GM12878 (cell line): ENCODE data around the gene PGLYRP2. TPM values are rescaled to one million over a fixed set of nuclear protein-coding genes. Genes with fewer than 3 reads are reported as not detected.

Experiments used
- ATAC-seq: fragments of 200-7000 bp; cut with Tn5 transposase; 3 replicates; pipeline ENCODE4 v1.9.1; 2020; ENCODE audit warnings: mild to moderate bottlenecking, moderate library complexity
- BruUV-seq: library from RNA; stranded (reverse); fragments of 400-500 nt; replicated peaks from 2 replicates; lab custom pipeline; 2021; lab: Mats Ljungman, UMichigan
- CTCF ChIA-PET: fragments of 300-600 bp; sonication (Branson Sonifier 250); formaldehyde crosslinking; extraction: SDS; loops from one replicate; lab custom pipeline; 2021; ENCODE audit warnings: inconsistent platforms; lab: Yijun Ruan, JAX
- POLR2A ChIA-PET: fragments of 350-600 bp; formaldehyde crosslinking; extraction: SDS; loops from one replicate; lab custom pipeline; 2021; ENCODE audit warnings: inconsistent platforms; lab: Charles Lee
- RAD21 ChIA-PET: fragments of 300-600 bp; sonication (Branson Sonifier 250); formaldehyde crosslinking; loops from one replicate; lab custom pipeline; 2023; ENCODE audit warnings: antibody characterized with exemption; ENCODE audit not compliant: unreplicated experiment; lab: Charles Lee
- SMC1A ChIA-PET: fragments of 300-600 bp; sonication (Branson Sonifier 250); formaldehyde crosslinking; loops from one replicate; lab custom pipeline; 2023; ENCODE audit not compliant: unreplicated experiment, uncharacterized antibody; lab: Charles Lee
- DNase-seq: peaks from one replicate; pipeline ENCODE4 v3.0.0-alpha.2; 2011; ENCODE audit warnings: low read depth, low spot score
- FAIRE-seq: peaks from 3 replicates; lab custom pipeline; 2011; peaks lifted over from hg19 to GRCh38; lab: Jason Lieb, UNC
- H2AFZ ChIP-seq: 2 replicates; pipeline ENCODE4 v1.6.0; 2011; ENCODE audit warnings: low read depth, low read length, control low read depth; ENCODE audit not compliant: control insufficient read depth
- H3K27ac ChIP-seq: 2 replicates; pipeline ENCODE4 v1.5.1; 2011; ENCODE audit warnings: control low read depth; ENCODE audit not compliant: control insufficient read depth, insufficient read depth
- H3K27me3 ChIP-seq, 2 experiments: replicated peaks in 1 of 2; 2 replicates each; pipeline versions ENCODE4 v1.6.0 to v1.6.1; 2011; ENCODE audit warnings: low read length in 1 of 2; ENCODE audit not compliant: control insufficient read depth in 2 of 2, insufficient read depth in 2 of 2
- H3K36me3 ChIP-seq, 2 experiments: 2 replicates each; pipeline ENCODE4 v1.5.1; 2011; ENCODE audit warnings: low read length in 1 of 2; ENCODE audit not compliant: control insufficient read depth in 2 of 2, insufficient read depth in 2 of 2
- H3K4me1 ChIP-seq: 2 replicates; pipeline ENCODE4 v1.6.1; 2011; ENCODE audit warnings: mild to moderate bottlenecking, low read length, moderate library complexity, mixed read lengths; ENCODE audit not compliant: control insufficient read depth, insufficient read depth
- H3K4me2 ChIP-seq: 2 replicates; pipeline ENCODE4 v1.6.0; 2011; ENCODE audit warnings: control low read depth; ENCODE audit not compliant: control insufficient read depth, insufficient read depth
- H3K4me3 ChIP-seq: fragments of 200-600 bp; sonication (generic); 2 replicates; pipeline ENCODE4 v1.5.1; 2016
- H3K79me2 ChIP-seq: 2 replicates; pipeline ENCODE4 v1.6.0; 2011; ENCODE audit warnings: low read length; ENCODE audit not compliant: control insufficient read depth, insufficient read depth
- H3K9ac ChIP-seq: 2 replicates; pipeline ENCODE4 v1.8.0; 2011; ENCODE audit warnings: low read length, control low read depth, mixed read lengths; ENCODE audit not compliant: control insufficient read depth, insufficient read depth
- H3K9me3 ChIP-seq: replicated peaks from 3 replicates; pipeline ENCODE4 v1.5.1; 2011; ENCODE audit warnings: mild to moderate bottlenecking, low read length; ENCODE audit not compliant: control insufficient read depth, insufficient read depth
- H4K20me1 ChIP-seq: 2 replicates; pipeline ENCODE4 v1.6.0; 2011; ENCODE audit not compliant: control insufficient read depth, insufficient read depth
- BCLAF1 ChIP-seq: fragments of 450-650 bp; IDR thresholded peaks from 2 replicates; pipeline ENCODE4 v1.6.1; 2017; ENCODE audit warnings: antibody characterized with exemption, mild to moderate bottlenecking, moderate library complexity
- CBFB ChIP-seq: IDR thresholded peaks from 2 replicates; pipeline ENCODE4 v1.6.1; 2016; ENCODE audit warnings: antibody characterized with exemption, low read depth
- CREM ChIP-seq: IDR thresholded peaks from 2 replicates; pipeline ENCODE4 v1.6.1; 2014; ENCODE audit warnings: antibody characterized with exemption, low read depth
- EED ChIP-seq: sonication (generic); IDR thresholded peaks from 2 replicates; pipeline ENCODE4 v1.6.1; 2016; ENCODE audit warnings: antibody characterized with exemption, low read depth
- EZH2 ChIP-seq: IDR thresholded peaks from 2 replicates; pipeline ENCODE4 v1.6.1; 2012; ENCODE audit warnings: low read depth, mild to moderate bottlenecking, control low read depth, inconsistent platforms, low read length, borderline replicate concordance; ENCODE audit not compliant: control insufficient read depth
- NFYB ChIP-seq: IDR thresholded peaks from 2 replicates; pipeline ENCODE4 v1.6.1; 2011; ENCODE audit warnings: low read depth, mild to moderate bottlenecking, low read length, improper control_type of control experiment, moderate library complexity; ENCODE audit not compliant: insufficient read depth
- RBBP5 ChIP-seq: fragments of 200-600 bp; sonication (generic); conservative IDR thresholded peaks from 2 replicates; pipeline ENCODE4 v1.6.1; 2016
- SRF ChIP-seq, 2 experiments: IDR thresholded peaks; 2 replicates each; pipeline ENCODE4 v1.6.1; 2011; ENCODE audit warnings: low read depth in 2 of 2, low read length in 2 of 2, mild to moderate bottlenecking in 1 of 2, moderate library complexity in 1 of 2
- ZNF622 ChIP-seq: fragments of 450-650 bp; IDR thresholded peaks from 2 replicates; pipeline ENCODE4 v1.6.1; 2017; ENCODE audit warnings: mild to moderate bottlenecking, inconsistent platforms
- WGBS: methylation state at CpG from one replicate; pipeline ENCODE4 v1.1.6; 2016; ENCODE audit warnings: low lambda C conversion rate; ENCODE audit not compliant: insufficient replicate concordance, insufficient coverage; ENCODE audit errors: missing lambda C conversion rate; 5-methylcytosine and 5-hydroxymethylcytosine counted together
- in situ Hi-C: fragments of 300-500 bp; cut with MboI; formaldehyde crosslinking; loops from 9 replicates; pipeline ENCODE4 v1.14.3; 2018; ENCODE audit warnings: mixed read lengths
- intact Hi-C: fragments of 100-400 bp; cut with micrococcal nuclease; formaldehyde crosslinking; loops from one replicate; pipeline ENCODE4 v1.14.2; 2022; ENCODE audit not compliant: unreplicated experiment
- polyA plus RNA-seq, 11 experiments: library from polyadenylated mRNA; depleted of rRNA in 4 of 11; unstranded in 6 of 11; stranded (reverse) in 5 of 11; fragments of >200 nt; fragmentation: Nextera tagmentation in 4 of 11; fragmentation: Illumina TruSeq in 1 of 11; extraction: Ambion mirVana in 4 of 11; extraction: Trizol in 1 of 11; gene quantifications; 1 replicate in 1 of 11; 2 replicates in 10 of 11; pipeline versions ENCODE4 v1.2.1 to v1.2.3, GENCODE V29; 2011 to 2016; ENCODE audit warnings: inconsistent platforms in 2 of 11, missing spikeins in 2 of 11, low read depth in 1 of 11
- total RNA-seq, 4 experiments: library from RNA; depleted of rRNA in 3 of 4; stranded (reverse); fragments of >200 nt in 3 of 4; fragmentation: Illumina TruSeq in 1 of 4; extraction: Trizol in 1 of 4; gene quantifications; 2 replicates each; pipeline versions ENCODE4 v1.2.1 to v1.2.3, GENCODE V29; 2013 to 2021

The PGLYRP2 gene
- total and polyA plus RNA-seq, 10 of the 15 experiments (the other 5 are each of a cell fraction or from before 2014, with no cell fraction given): 0.15 to 0.48 (median 0.26) TPM; not detected in 5

DNA sequence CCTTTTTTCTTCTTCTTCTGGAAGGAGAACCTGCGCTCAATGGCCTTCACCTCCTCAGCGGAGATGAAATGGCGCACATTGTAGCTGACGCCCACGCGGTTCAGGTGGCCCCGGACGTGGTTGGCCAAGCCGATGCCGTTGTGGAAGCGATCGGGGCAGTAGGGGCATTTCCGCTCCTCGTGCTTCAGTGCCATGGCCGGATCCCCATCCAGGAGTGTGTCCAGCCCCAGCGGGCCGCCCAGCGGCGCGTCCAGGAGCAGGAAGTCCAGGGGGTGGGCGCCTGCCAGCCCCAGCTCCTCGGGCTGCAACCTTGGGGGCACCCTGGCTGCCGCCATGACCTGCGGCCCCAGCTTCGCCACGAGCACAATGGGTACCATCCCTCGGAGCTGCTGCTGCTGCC, 40.7 kb downstream of the PGLYRP2 start:
- Histone ChIP-seq H2AFZ (no peak overlapping the region), H3K9ac (no peak overlapping the region), H3K27me3 (no peaks in the 10 kb centered on the region)
- no peak for ATAC-seq
- TF ChIP-seq NFYB: no peak
- TF ChIP-seq RBBP5: no peak
- no peak for TF ChIP-seq EED
- no peak for TF ChIP-seq CREM
- TF ChIP-seq SRF (IDR thresholded peaks at IDR 0.05; ENCODE audit: low read depth in 2 of 2, low read length in 2 of 2): no peak
- no peak for TF ChIP-seq ZNF622
- TF ChIP-seq EZH2: no peak
- no peak for TF ChIP-seq BCLAF1
- no peak for TF ChIP-seq CBFB
- TF ChIP-seq, all 136 proteins: peak for 0
- FAIRE-seq: no peak
- no peak overlapping the region for H3K4me3 ChIP-seq
- no peaks in the 10 kb centered on the region for H3K9me3 ChIP-seq
- CTCF ChIA-PET: no interaction called here
- RAD21 ChIA-PET: no interaction called here
- POLR2A ChIA-PET: interaction anchor here (1.1 kb wide), 1 partner anchor 28 kb away, joined by 4 read pairs; no protein-coding TSS in a partner anchor
- intact Hi-C loops (no loop called here), in situ Hi-C loops (no loop called here)
- no peak overlapping the region for H3K27ac ChIP-seq
- no peak overlapping the region for H3K4me2 ChIP-seq
- no peak for DNase-seq
- no TSS peak for BruUV-seq
- H4K20me1 ChIP-seq: no peaks in the 10 kb centered on the region; the same call in 1 of the 2 replicates
- WGBS: 90% methylated on average over 24 of the region's 27 CpGs
- no peaks in the 10 kb centered on the region for H3K79me2 ChIP-seq
- no peaks in the 10 kb centered on the region; the same call in 1 of the 2 replicates for H3K4me1 ChIP-seq
- SMC1A ChIA-PET: no interaction called here
- no peaks in the 10 kb centered on the region for H3K36me3 ChIP-seq
